ENCODE measurements around the gene ZNF358.

ZNF358 gene

DNA sequence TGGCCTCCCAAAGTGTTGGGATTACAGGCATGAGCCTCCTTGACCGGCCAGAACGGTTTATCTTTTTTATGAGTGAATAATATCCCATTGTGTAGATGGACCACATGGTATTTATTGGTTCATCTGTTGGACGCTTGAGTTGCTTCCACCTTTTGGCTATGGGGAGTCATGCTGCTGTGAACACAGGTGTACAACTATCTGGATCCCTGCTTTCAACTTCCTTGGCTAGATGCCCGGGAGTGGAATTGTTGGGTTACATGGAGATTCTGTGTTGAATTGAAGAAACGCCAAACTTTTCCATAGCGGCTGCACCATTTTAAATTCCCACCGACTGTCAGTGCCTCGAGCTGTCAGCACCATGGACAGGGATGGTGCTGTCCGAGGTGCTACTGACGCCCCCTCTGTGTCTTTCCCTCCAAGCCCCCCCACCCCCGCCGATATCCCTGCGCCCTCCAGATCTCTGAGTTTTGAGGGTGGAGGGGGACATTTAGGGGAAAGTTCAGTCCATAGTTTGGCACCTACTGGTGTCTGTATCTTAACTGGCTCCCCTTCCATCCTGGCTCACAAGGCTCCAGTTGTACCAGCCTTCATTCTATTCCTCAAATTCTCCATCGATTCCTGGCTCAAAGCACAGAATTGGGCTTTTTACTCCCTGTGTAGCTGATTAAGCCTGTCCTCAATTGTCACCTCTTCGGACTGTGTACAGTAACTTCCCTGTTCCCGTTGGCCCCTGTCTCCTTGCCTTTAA is 46.9 kb downstream of the ZNF358 start:
- DNase-seq = no peak

DNA sequence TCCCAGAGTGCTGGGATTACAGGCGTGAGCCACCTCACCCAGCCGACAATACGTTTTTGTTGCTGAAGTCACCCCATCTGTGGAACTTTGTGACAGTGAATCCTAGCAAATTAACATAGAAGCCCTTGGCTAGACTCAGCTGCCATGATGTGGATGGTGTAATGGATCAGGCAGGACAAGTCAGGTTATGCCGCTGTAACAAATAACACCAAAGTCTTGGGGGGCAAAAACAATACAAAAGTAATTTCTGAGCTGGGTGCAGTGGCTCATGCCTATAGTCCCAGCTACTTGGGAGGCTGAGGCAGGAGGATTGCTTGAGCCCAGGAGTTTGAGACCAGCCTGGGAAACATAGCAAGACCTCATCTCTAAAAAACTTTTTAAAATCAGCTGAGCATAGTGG is 49.0 kb downstream of the ZNF358 start:
- no peak for DNase-seq

DNA sequence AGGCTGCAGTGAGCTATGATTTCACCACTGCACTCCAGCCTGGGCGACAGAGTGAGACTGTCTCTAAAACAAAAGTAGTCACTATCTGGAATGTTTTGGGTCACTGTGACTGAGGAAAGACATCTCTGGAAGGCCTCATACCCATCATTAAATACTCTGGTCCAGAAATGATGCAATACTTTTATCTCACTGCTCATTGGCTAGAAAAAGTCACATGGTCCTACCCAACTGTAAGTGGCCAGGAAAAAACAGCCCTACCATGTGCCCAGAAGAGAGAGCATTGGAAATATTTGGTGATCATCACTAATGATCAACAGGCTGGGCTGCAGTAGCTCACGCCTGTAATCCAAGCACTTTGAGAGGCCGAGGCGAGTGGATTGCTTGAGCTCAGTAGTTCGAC is 49.4 kb downstream of the ZNF358 start:
- DNase-seq = no peak

All from activated naive CD4-positive, alpha-beta T cell treated with anti-CD3 and anti-CD28 coated beads, Interleukin-2, amount 50 U/mL, for 16 hours (primary cell).